OCI-LY3 (cell line): ENCODE measurements around the gene RABGAP1.

Source experiments
- H2AFZ ChIP-seq: fragments of 200-600, 300-600 bp; shearing (Covaris generic); 2 replicates; pipeline ENCODE4 v1.6.0; 2014; ENCODE audit warnings: antibody characterized with exemption, low read depth, low read length
- H3K27ac ChIP-seq: fragments of 200-600, 300-600 bp; sonication (generic); 2 replicates; pipeline ENCODE4 v1.5.1; 2014; ENCODE audit warnings: mild to moderate bottlenecking, low read length, moderate library complexity, mixed read lengths
- H3K27me3 ChIP-seq: fragments of 200-600, 300-600 bp; sonication (generic); 2 replicates; pipeline ENCODE4 v1.6.1; 2014; ENCODE audit warnings: low read depth, low read length, mixed read lengths
- H3K36me3 ChIP-seq: fragments of 200-600, 300-600 bp; sonication (generic); replicated peaks from 2 replicates; pipeline ENCODE3; 2014; ENCODE audit warnings: low read depth, low read length, mixed read lengths
- H3K4me1 ChIP-seq: fragments of 300-600, 200-600 bp; sonication (generic); 2 replicates; pipeline ENCODE4 v1.6.1; 2014; ENCODE audit warnings: low read length, mixed read lengths
- H3K4me2 ChIP-seq: fragments of 200-600, 300-600 bp; sonication (generic); 2 replicates; pipeline ENCODE4 v1.6.1; 2014; ENCODE audit warnings: low read length, mixed read lengths
- H3K4me3 ChIP-seq: fragments of 300-600, 200-600 bp; sonication (generic); 2 replicates; pipeline ENCODE4 v1.5.1; 2014; ENCODE audit warnings: antibody characterized with exemption, mild to moderate bottlenecking, low read length, moderate library complexity
- H3K79me2 ChIP-seq: fragments of 300-600, 200-600 bp; shearing (Covaris generic); 2 replicates; pipeline ENCODE4 v1.6.1; 2014; ENCODE audit warnings: mild to moderate bottlenecking, low read length, mixed read lengths
- H3K9ac ChIP-seq: fragments of 300-600, 200-600 bp; shearing (Covaris generic); 2 replicates; pipeline ENCODE4 v1.6.0; 2014; ENCODE audit warnings: mild to moderate bottlenecking, low read length, moderate library complexity
- H3K9me3 ChIP-seq: fragments of 200-600, 300-600 bp; shearing (Covaris generic); 2 replicates; pipeline ENCODE4 v1.6.1; 2014; ENCODE audit warnings: low read length, mixed read lengths; ENCODE audit not compliant: insufficient read depth
- H4K20me1 ChIP-seq: fragments of 200-600, 300-600 bp; sonication (generic); 2 replicates; pipeline ENCODE4 v1.6.1; 2016; ENCODE audit warnings: low read length, mixed read lengths; ENCODE audit not compliant: insufficient read depth
- CTCF ChIP-seq: fragments of 200-600, 300-600 bp; sonication (generic); IDR thresholded peaks from 2 replicates; pipeline ENCODE4 v1.5.1; 2014; ENCODE audit warnings: antibody characterized with exemption, low read length, low read depth
- EZH2phosphoT487 ChIP-seq: fragments of 200-600 bp; shearing (Covaris generic); IDR thresholded peaks from 2 replicates; pipeline ENCODE4 v1.6.1; 2018; ENCODE audit warnings: antibody characterized with exemption, mixed run types, low read depth

RABGAP1 gene

GRCh38 chr9:122930541-122931225, 10.1 kb upstream of the RABGAP1 start:
- Histone ChIP-seq H3K27ac (peak overlapping the region; percentile 82), H3K9me3 (no peaks in the 10 kb centered on the region; the same call in 1 of the 2 replicates), H4K20me1 (no peaks in the 10 kb centered on the region), H3K36me3 (peaks cover 6% of the 10 kb centered on the region), H3K4me3 (peak overlapping the region; percentile 94), H2AFZ (no peak overlapping the region), H3K27me3 (no peaks in the 10 kb centered on the region), H3K4me1 (peaks cover 18% of the 10 kb centered on the region), H3K79me2 (peaks cover 82% of the 10 kb centered on the region), H3K4me2 (peak overlapping the region; percentile 76), H3K9ac (peak overlapping the region; percentile 87)
- TF ChIP-seq CTCF (no peak), EZH2phosphoT487 (no peak)

- H3K27me3 ChIP-seq: no peaks in the 10 kb centered on the region
- H3K79me2 ChIP-seq: peaks cover 88% of the 10 kb centered on the region
- H3K4me1 ChIP-seq: peaks cover 18% of the 10 kb centered on the region
- TF ChIP-seq CTCF: no peak
- TF ChIP-seq EZH2phosphoT487: no peak
- H3K9ac ChIP-seq: peak within 1 kb of the TSS; percentile 87
- H4K20me1 ChIP-seq: no peaks in the 10 kb centered on the region
- peak within 1 kb of the TSS; percentile 94 for H3K4me3 ChIP-seq
- H3K4me2 ChIP-seq: peak within 1 kb of the TSS; percentile 77
- H3K27ac ChIP-seq: peak within 1 kb of the TSS; percentile 82
- H3K9me3 ChIP-seq: no peaks in the 10 kb centered on the region; the same call in 1 of the 2 replicates
- H2AFZ ChIP-seq: peak within 1 kb of the TSS; percentile 51
- peaks cover 11% of the 10 kb centered on the region for H3K36me3 ChIP-seq
Observed at GRCh38 chr9:122931226-122932121, 9.3 kb upstream of the RABGAP1 start, which contains the start of gene ZBTB26. Gene ZBTB26, minus strand, starts transcription at chr9:122931512. Its CDS starts 11,578 bp downstream, at chr9:122919934.

GRCh38 chr9:122936464-122936863, 4.4 kb upstream of the RABGAP1 start:
- H2AFZ ChIP-seq: no peak overlapping the region
- H3K36me3 ChIP-seq: peaks cover 16% of the 10 kb centered on the region
- H3K4me3 ChIP-seq: no peak overlapping the region
- H3K4me1 ChIP-seq: peaks cover 15% of the 10 kb centered on the region
- H3K9me3 ChIP-seq: no peaks in the 10 kb centered on the region
- H3K9ac ChIP-seq: no peak overlapping the region
- H3K4me2 ChIP-seq: no peak overlapping the region
- no peak overlapping the region for H3K27ac ChIP-seq
- no peaks in the 10 kb centered on the region for H3K27me3 ChIP-seq
- peaks cover 57% of the 10 kb centered on the region for H3K79me2 ChIP-seq
- TF ChIP-seq EZH2phosphoT487: no peak
- no peak for TF ChIP-seq CTCF
- H4K20me1 ChIP-seq: peaks cover 2% of the 10 kb centered on the region; the same call in 1 of the 2 replicates

- H3K9me3 ChIP-seq: no peaks in the 10 kb centered on the region
- no peak overlapping the region for H2AFZ ChIP-seq
- H3K36me3 ChIP-seq: peaks cover 16% of the 10 kb centered on the region
- H3K27ac ChIP-seq: no peak overlapping the region
- peaks cover 16% of the 10 kb centered on the region for H3K4me1 ChIP-seq
- no peaks in the 10 kb centered on the region for H3K27me3 ChIP-seq
- no peak overlapping the region for H3K4me3 ChIP-seq
- H3K79me2 ChIP-seq: peaks cover 57% of the 10 kb centered on the region
- no peak for TF ChIP-seq CTCF
- H3K4me2 ChIP-seq: no peak overlapping the region
- peaks cover 6% of the 10 kb centered on the region for H4K20me1 ChIP-seq
- H3K9ac ChIP-seq: no peak overlapping the region
Observed at GRCh38 chr9:122936883-122937282, 3.9 kb upstream of the RABGAP1 start.
